H1 (cell line): ENCODE measurements around the gene COX19. TPM values are rescaled to one million over a fixed set of nuclear protein-coding genes. Genes with fewer than 3 reads are reported as not detected.

Experiments used
- BCL11A ChIP-seq, 2 experiments: IDR thresholded peaks; one replicate each; pipeline ENCODE4 v1.6.1; 2011; ENCODE audit warnings: low read depth in 2 of 2, low read length in 2 of 2, mild to moderate bottlenecking in 2 of 2
- CHD1 ChIP-seq: IDR thresholded peaks from 2 replicates; pipeline ENCODE4 v1.6.1; 2012; ENCODE audit warnings: low read depth, low read length, improper control_type of control experiment
- GABPA ChIP-seq: IDR thresholded peaks from 2 replicates; pipeline ENCODE4 v1.6.1; 2011; ENCODE audit warnings: mild to moderate bottlenecking, low read length, moderate library complexity, borderline replicate concordance; ENCODE audit not compliant: insufficient read depth
- KDM5A ChIP-seq: fragments of 200-600 bp; IDR thresholded peaks from 2 replicates; pipeline ENCODE4 v1.7.1; 2012; ENCODE audit warnings: mild to moderate bottlenecking, low read length, inconsistent platforms, mixed read lengths
- POLR2AphosphoS5 ChIP-seq: IDR thresholded peaks from 2 replicates; pipeline ENCODE4 v1.6.1; 2011; ENCODE audit warnings: low read depth, low read length
- RNF2 ChIP-seq: fragments of 200-900, 300-1000 bp; sonication (generic); IDR thresholded peaks from 2 replicates; pipeline ENCODE4 v1.7.1; 2016; ENCODE audit warnings: borderline replicate concordance, low read depth, mild to moderate bottlenecking, antibody characterized with exemption, low read length; ENCODE audit not compliant: poor library complexity, severe bottlenecking; ENCODE audit errors: missing control alignments
- polyA plus RNA-seq, 7 experiments: library from polyadenylated mRNA; depleted of rRNA in 3 of 7; stranded (reverse) in 5 of 7; unstranded in 2 of 7; fragments of >200 nt in 5 of 7; fragments of 200-250 nt in 2 of 7; gene quantifications; 1 replicate in 5 of 7; 2 replicates in 1 of 7; 4 replicates in 1 of 7; pipeline versions ENCODE4 v1.2.1 to v1.2.3, GENCODE V29; 2011 to 2013; ENCODE audit warnings: missing spikeins in 2 of 7, mixed read lengths in 2 of 7
- total RNA-seq: library from RNA; stranded (reverse); fragmentation: NEBNext Ultra II Directional; extraction: Animal tissue kit (Norgen Biotek cat#: 25700); gene quantifications from 2 replicates; pipeline ENCODE4 v1.2.1, GENCODE V29; 2021

COX19 gene
- total and polyA plus RNA-seq, 2 of the 8 experiments (the other 6 are each of a cell fraction or from before 2014, with no cell fraction given): 3.9 to 7.9 TPM

DNA sequence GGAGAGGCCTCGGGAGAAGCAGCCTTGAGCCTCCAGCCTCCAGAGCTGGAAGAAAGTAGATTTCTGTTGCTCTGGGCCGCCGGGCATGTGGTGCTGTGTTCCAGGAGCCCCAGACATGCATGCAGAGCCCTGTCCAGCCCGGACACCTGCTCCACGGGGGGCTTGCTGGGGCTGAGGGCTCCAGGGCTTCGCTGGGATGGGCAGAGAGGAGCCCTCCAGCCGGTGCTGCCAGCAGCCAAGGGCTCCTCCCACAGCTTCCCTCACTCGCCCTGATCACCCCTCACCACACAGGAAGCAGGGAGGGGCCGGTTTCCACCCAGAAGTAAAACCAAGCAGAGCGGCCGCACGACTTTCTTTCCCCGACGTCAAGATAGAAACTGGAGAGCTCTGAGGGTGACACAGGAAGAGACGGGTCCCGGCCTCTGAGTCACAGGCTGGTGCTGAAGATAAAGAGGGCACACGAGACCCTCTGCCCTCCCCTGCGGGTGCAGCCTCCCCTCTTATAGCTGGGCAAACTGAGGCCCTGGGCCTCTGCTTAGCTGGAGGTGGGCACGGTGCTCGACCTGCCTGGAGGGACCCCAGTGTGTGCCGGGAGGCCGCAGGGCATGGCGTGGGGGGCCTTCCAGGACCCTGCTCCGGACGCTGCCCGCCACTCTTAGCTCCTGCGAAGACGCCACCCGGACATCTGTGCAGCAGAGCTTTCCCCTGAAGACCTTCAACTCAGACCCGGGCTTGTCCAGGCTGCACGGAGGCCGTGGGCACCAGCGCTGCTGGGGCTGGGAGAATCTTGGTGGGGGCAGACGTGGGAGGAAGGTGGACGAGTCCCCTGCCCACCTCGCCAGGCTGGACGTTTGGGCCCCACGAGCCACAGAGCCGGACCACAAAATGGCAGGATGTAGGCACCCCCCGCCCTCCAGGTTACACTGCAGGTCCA is 52.0 kb downstream of the COX19 start (continued):
- no peak for TF ChIP-seq RNF2
- no peak for TF ChIP-seq CHD1
- TF ChIP-seq KDM5A: no peak
- TF ChIP-seq POLR2AphosphoS5: no peak
- no peak for TF ChIP-seq BCL11A (IDR thresholded peaks at IDR 0.05; ENCODE audit: low read depth in 2 of 2, low read length in 2 of 2)
- no peak for TF ChIP-seq GABPA
